CD4-positive, alpha-beta memory T cell (primary cell): ENCODE measurements around the gene OGDHL. TPM values are rescaled to one million over a fixed set of nuclear protein-coding genes. Genes with fewer than 3 reads are reported as not detected.
A peak's percentile ranks its signal among the peaks of the same experiment; 100 is the strongest.

Source experiments
- CTCF ChIA-PET: fragments of 350-600 bp; sonication (Branson Sonifier 250); formaldehyde crosslinking; loops from one replicate; lab custom pipeline; 2021; ENCODE audit warnings: inconsistent platforms; ENCODE audit not compliant: partially characterized antibody; lab: Charles Lee
- POLR2A ChIA-PET: fragments of 350-600 bp; sonication (Branson Sonifier 250); formaldehyde crosslinking; loops from one replicate; lab custom pipeline; 2021; ENCODE audit not compliant: partially characterized antibody; lab: Charles Lee
- DNase-seq, 5 donors: peaks; one replicate each; pipeline versions ENCODE4 v3.0.0 to v3.0.0-alpha.2; 2020 to 2022; ENCODE audit warnings: mixed read lengths in 1 of 5
- H3K27ac ChIP-seq: one replicate; pipeline ENCODE4 v1.7.0; 2013; ENCODE audit warnings: low read depth, low read length
- H3K27me3 ChIP-seq: 2 replicates; pipeline ENCODE4 v1.7.0; 2013; ENCODE audit warnings: mild to moderate bottlenecking, low read length, moderate library complexity; ENCODE audit not compliant: insufficient read depth
- H3K36me3 ChIP-seq: 2 replicates; pipeline ENCODE4 v1.7.0; 2013; ENCODE audit warnings: mild to moderate bottlenecking, low read length, moderate library complexity; ENCODE audit not compliant: insufficient read depth
- H3K4me1 ChIP-seq: 2 replicates; pipeline ENCODE4 v1.7.0; 2013; ENCODE audit warnings: mild to moderate bottlenecking, low read length, moderate library complexity; ENCODE audit not compliant: insufficient read depth
- H3K4me3 ChIP-seq, 2 donors: one replicate each; pipeline ENCODE4 v1.7.0; 2013; ENCODE audit warnings: low read length in 2 of 2, mild to moderate bottlenecking in 1 of 2
- H3K9me3 ChIP-seq, 2 donors: one replicate each; pipeline ENCODE4 v1.7.0; 2013; ENCODE audit warnings: low read length in 2 of 2, control low read depth in 1 of 2; ENCODE audit not compliant: control insufficient read depth in 1 of 2
- H3K27ac Mint-ChIP-seq, 7 donors: one replicate each; pipeline ENCODE4 v1.8.0; 2020 to 2021; ENCODE audit warnings: mixed read lengths in 7 of 7, mild to moderate bottlenecking in 6 of 7, inconsistent platforms in 3 of 7, moderate library complexity in 3 of 7
- H3K27me3 Mint-ChIP-seq, 2 donors: one replicate each; pipeline ENCODE4 v1.8.0; 2020 to 2021; ENCODE audit warnings: mixed read lengths in 2 of 2
- H3K36me3 Mint-ChIP-seq, 2 donors: one replicate each; pipeline ENCODE4 v1.8.0; 2020 to 2021; ENCODE audit warnings: mixed read lengths in 2 of 2, inconsistent platforms in 1 of 2, mild to moderate bottlenecking in 1 of 2
- H3K4me1 Mint-ChIP-seq, 4 donors: one replicate each; pipeline ENCODE4 v1.8.0; 2020 to 2021; ENCODE audit warnings: mixed read lengths in 4 of 4, mild to moderate bottlenecking in 1 of 4
- H3K4me3 Mint-ChIP-seq, 8 donors: one replicate each; pipeline ENCODE4 v1.8.0; 2020 to 2021; ENCODE audit warnings: mixed read lengths in 8 of 8, mild to moderate bottlenecking in 7 of 8, moderate library complexity in 6 of 8, inconsistent platforms in 3 of 8
- H3K9me3 Mint-ChIP-seq, 8 donors: one replicate each; pipeline ENCODE4 v1.8.0; 2020 to 2021; ENCODE audit warnings: mixed read lengths in 8 of 8, mild to moderate bottlenecking in 5 of 8, inconsistent platforms in 3 of 8, moderate library complexity in 1 of 8
- intact Hi-C: fragments of 100-400 bp; cut with micrococcal nuclease; formaldehyde crosslinking; loops from one replicate; pipeline ENCODE4 v1.15.1; 2023
- polyA plus RNA-seq, 2 donors: library from polyadenylated mRNA; unstranded; fragments of 300-500 nt; fragmentation: Illumina TruSeq; gene quantifications; one replicate each; pipeline ENCODE4 v1.2.3, GENCODE V29; 2021
- total RNA-seq, 2 experiments: library from RNA; stranded (reverse); gene quantifications; one replicate each; pipeline ENCODE4 v1.2.3, GENCODE V29; 2021

Gene OGDHL
- total RNA-seq (not detected), polyA plus RNA-seq (not detected)

DNA sequence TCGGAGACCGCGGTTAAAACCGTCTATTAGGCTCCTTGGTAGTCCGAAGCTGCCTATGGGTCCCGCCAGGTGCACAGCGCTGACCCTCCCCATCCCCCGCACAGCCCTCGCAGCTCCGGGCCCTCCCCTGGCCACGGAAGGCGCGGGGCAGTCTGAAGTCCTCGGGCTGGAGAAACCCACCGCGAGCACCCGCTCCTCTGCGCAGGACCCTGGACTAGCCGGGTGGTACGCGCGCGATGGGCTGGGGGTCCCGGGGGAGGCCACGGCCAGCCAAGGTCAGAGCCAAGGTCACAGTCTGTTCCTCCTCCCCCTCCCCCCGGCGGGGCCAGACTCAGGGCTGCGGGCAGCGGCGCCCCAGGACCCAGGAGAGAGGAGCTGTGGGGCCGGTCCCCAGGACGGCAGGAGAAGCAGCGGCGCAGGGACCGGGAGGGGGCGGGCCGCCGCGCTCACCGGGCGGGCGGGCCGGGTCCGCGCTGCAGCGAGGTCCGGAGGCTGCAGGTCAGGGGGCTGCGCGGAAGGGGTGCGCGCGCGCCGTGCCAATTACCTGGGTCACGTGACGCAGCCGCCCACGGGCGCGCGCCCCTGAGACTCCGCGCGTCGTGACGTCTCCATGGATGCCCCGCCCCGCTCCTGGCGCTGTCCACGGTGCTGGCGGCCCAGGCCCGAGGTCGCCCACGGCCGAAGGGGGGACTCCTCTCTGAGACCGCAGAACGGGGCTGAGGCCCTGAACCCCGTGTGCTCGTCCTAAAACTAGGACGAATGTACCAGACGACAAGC is at the start of gene OGDHL:
TSS of gene OGDHL (minus strand) at position 535 of the 777 bp plus-strand sequence. CDS start 3,731 bp downstream, outside the sequence.
- DNase-seq, result peak in 2 of 5 donors; percentile 9 to 19
- Histone ChIP-seq H3K9me3 (peaks cover 0 to 3% of the 10 kb centered on the region in 2 donors), H3K36me3 (no peaks in the 10 kb centered on the region), H3K4me3 (no peak within 1 kb of the TSS), H3K27ac (no peak within 1 kb of the TSS), H3K27me3 (no peaks in the 10 kb centered on the region), H3K4me1 (no peaks in the 10 kb centered on the region)
- peaks cover 0 to 17% (median 7%) of the 10 kb centered on the region in 4 donors for H3K4me1 Mint-ChIP-seq
- H3K36me3 Mint-ChIP-seq, result no peaks in the 10 kb centered on the region
- intact Hi-C loops, result no loop called here
- H3K27me3 Mint-ChIP-seq, result peaks cover 27 to 34% of the 10 kb centered on the region in 2 donors
- H3K27ac Mint-ChIP-seq, result no peak within 1 kb of the TSS
- ChIA-PET POLR2A (no interaction called here), CTCF (no interaction called here)
- peaks cover 0 to 9% (median 3%) of the 10 kb centered on the region in 8 donors for H3K9me3 Mint-ChIP-seq
- peak within 1 kb of the TSS; percentile 31 to 76 (median 64) for H3K4me3 Mint-ChIP-seq

DNA sequence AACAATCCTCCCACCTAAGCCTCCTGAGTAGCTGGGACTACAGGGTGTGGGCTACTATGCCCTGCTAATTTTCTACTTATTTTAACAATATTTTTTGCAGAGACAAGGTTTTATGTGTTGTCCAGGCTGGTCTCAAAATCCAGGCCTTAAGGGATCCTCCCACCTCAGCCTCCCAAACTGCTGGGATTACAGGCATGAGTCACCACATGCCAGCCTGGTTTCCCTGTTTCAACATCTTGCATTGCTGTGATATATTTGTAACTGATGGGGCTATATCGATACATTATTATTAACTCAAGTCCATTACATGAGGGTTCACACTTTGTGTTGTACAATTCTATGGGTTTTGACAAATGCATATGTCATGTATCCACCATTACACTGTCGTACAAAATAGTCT is 41.9 kb upstream of the OGDHL start:
- Mint-ChIP-seq H3K4me1 (no peaks in the 10 kb centered on the region), H3K27me3 (peaks cover 2 to 3% of the 10 kb centered on the region in 2 donors), H3K4me3 (no peak overlapping the region), H3K9me3 (peaks cover 0 to 18% (median 8%) of the 10 kb centered on the region in 8 donors), H3K27ac (no peak overlapping the region), H3K36me3 (no peaks in the 10 kb centered on the region)
- H3K9me3 ChIP-seq, result no peaks in the 10 kb centered on the region
- no peaks in the 10 kb centered on the region for H3K4me1 ChIP-seq
- no peak overlapping the region for H3K27ac ChIP-seq
- CTCF ChIA-PET, result no interaction called here
- no peak overlapping the region for H3K4me3 ChIP-seq
- no peak for DNase-seq
- H3K27me3 ChIP-seq, result no peaks in the 10 kb centered on the region
- POLR2A ChIA-PET, result no interaction called here
- intact Hi-C loops, result no loop called here
- no peaks in the 10 kb centered on the region for H3K36me3 ChIP-seq

- Histone ChIP-seq H3K4me1 (no peaks in the 10 kb centered on the region), H3K9me3 (no peaks in the 10 kb centered on the region), H3K4me3 (no peak overlapping the region), H3K27ac (no peak overlapping the region), H3K36me3 (no peaks in the 10 kb centered on the region), H3K27me3 (no peaks in the 10 kb centered on the region)
- ChIA-PET CTCF (no interaction called here), POLR2A (no interaction called here)
- Mint-ChIP-seq H3K27me3 (peaks cover 5 to 6% of the 10 kb centered on the region in 2 donors), H3K9me3 (peaks cover 0 to 2% (median 0%) of the 10 kb centered on the region in 8 donors), H3K36me3 (no peaks in the 10 kb centered on the region), H3K4me1 (no peaks in the 10 kb centered on the region), H3K27ac (no peak overlapping the region), H3K4me3 (no peak overlapping the region)
- DNase-seq, result no peak
- intact Hi-C loops, result no loop called here
Observed at GRCh38 chr10:49798275-49798674, 36.2 kb upstream of the OGDHL start.

GRCh38 chr10:49791100-49791499 is 29.0 kb upstream of the OGDHL start:
- intact Hi-C loops, result no loop called here
- CTCF ChIA-PET, result no interaction called here
- Histone ChIP-seq H3K9me3 (no peaks in the 10 kb centered on the region), H3K4me1 (no peaks in the 10 kb centered on the region), H3K36me3 (no peaks in the 10 kb centered on the region), H3K4me3 (no peak overlapping the region), H3K27me3 (no peaks in the 10 kb centered on the region), H3K27ac (no peak overlapping the region)
- H3K4me3 Mint-ChIP-seq, result no peak overlapping the region
- peaks cover 2 to 5% of the 10 kb centered on the region in 2 donors for H3K27me3 Mint-ChIP-seq
- no peak for DNase-seq
- H3K27ac Mint-ChIP-seq, result no peak overlapping the region
- H3K9me3 Mint-ChIP-seq, result peaks cover 0 to 2% (median 0%) of the 10 kb centered on the region in 8 donors
- POLR2A ChIA-PET, result no interaction called here
- no peaks in the 10 kb centered on the region for H3K4me1 Mint-ChIP-seq
- no peaks in the 10 kb centered on the region for H3K36me3 Mint-ChIP-seq

- intact Hi-C loops, result no loop called here
- CTCF ChIA-PET, result no interaction called here
- no peak overlapping the region for H3K27ac Mint-ChIP-seq
Observed at GRCh38 chr10:49784681-49785080, 22.6 kb upstream of the OGDHL start.

GRCh38 chr10:49783645-49784044 is 21.5 kb upstream of the OGDHL start:
- Mint-ChIP-seq H3K4me3 (no peak overlapping the region), H3K27ac (no peak overlapping the region), H3K9me3 (peaks cover 0 to 6% (median 0%) of the 10 kb centered on the region in 8 donors), H3K27me3 (peaks cover 1 to 17% of the 10 kb centered on the region in 2 donors), H3K36me3 (no peaks in the 10 kb centered on the region), H3K4me1 (no peaks in the 10 kb centered on the region)
- no peak for DNase-seq
- Histone ChIP-seq H3K4me3 (no peak overlapping the region), H3K4me1 (no peaks in the 10 kb centered on the region), H3K36me3 (no peaks in the 10 kb centered on the region), H3K27ac (no peak overlapping the region), H3K9me3 (no peaks in the 10 kb centered on the region), H3K27me3 (no peaks in the 10 kb centered on the region)
- POLR2A ChIA-PET, result no interaction called here
- intact Hi-C loops, result no loop called here
- CTCF ChIA-PET, result no interaction called here

More at GRCh38 chr10:49784681-49785080, 22.6 kb upstream of the OGDHL start:
- Histone ChIP-seq H3K36me3 (no peaks in the 10 kb centered on the region), H3K4me1 (no peaks in the 10 kb centered on the region), H3K4me3 (no peak overlapping the region), H3K27ac (no peak overlapping the region), H3K27me3 (no peaks in the 10 kb centered on the region), H3K9me3 (no peaks in the 10 kb centered on the region)
- no peaks in the 10 kb centered on the region for H3K4me1 Mint-ChIP-seq
- peaks cover 0 to 2% (median 0%) of the 10 kb centered on the region in 8 donors for H3K9me3 Mint-ChIP-seq
- H3K27me3 Mint-ChIP-seq, result peaks cover 1 to 15% of the 10 kb centered on the region in 2 donors
- DNase-seq, result no peak
- H3K4me3 Mint-ChIP-seq, result no peak overlapping the region
- H3K36me3 Mint-ChIP-seq, result no peaks in the 10 kb centered on the region
- POLR2A ChIA-PET, result no interaction called here

DNA sequence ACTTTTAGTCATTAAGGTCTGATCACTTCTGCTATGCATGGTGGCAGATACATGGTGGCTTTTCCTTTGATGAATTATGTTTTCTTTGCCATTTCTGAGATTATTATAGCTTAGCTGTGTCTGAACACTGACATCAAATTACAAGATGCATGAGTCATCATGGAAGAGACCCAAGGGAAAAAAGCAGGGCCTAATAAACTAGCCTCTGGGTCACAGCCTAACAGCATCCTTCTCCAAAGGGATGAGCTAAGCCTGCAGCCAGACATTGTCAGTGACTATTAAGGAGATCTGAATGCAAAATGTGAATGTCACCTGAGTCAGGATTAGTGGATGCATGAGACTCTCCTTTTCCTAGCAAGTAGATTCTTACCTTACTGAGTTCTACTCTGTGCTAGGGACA is 19.1 kb upstream of the OGDHL start:
- H3K9me3 Mint-ChIP-seq, result peaks cover 0 to 6% (median under 1%) of the 10 kb centered on the region in 8 donors
- H3K27me3 ChIP-seq, result no peaks in the 10 kb centered on the region
- intact Hi-C loops, result no loop called here
- CTCF ChIA-PET, result no interaction called here
- no peak overlapping the region for H3K4me3 Mint-ChIP-seq
- H3K9me3 ChIP-seq, result no peaks in the 10 kb centered on the region
- no peaks in the 10 kb centered on the region for H3K36me3 Mint-ChIP-seq
- DNase-seq, result no peak
- H3K27me3 Mint-ChIP-seq, result peaks cover 5 to 17% of the 10 kb centered on the region in 2 donors
- no peak overlapping the region for H3K4me3 ChIP-seq
- no peaks in the 10 kb centered on the region for H3K4me1 Mint-ChIP-seq
- H3K27ac Mint-ChIP-seq, result no peak overlapping the region
- no peaks in the 10 kb centered on the region for H3K36me3 ChIP-seq
- no peaks in the 10 kb centered on the region for H3K4me1 ChIP-seq
- POLR2A ChIA-PET, result no interaction called here
- H3K27ac ChIP-seq, result no peak overlapping the region
